Fibroblast of skin of right quadriceps (primary cell): Measurements from ENCODE around the gene AATK.

Source experiments
- DNase-seq: peaks from one replicate; pipeline ENCODE4 v3.0.0-alpha.2; 2013

Gene AATK, protein sequence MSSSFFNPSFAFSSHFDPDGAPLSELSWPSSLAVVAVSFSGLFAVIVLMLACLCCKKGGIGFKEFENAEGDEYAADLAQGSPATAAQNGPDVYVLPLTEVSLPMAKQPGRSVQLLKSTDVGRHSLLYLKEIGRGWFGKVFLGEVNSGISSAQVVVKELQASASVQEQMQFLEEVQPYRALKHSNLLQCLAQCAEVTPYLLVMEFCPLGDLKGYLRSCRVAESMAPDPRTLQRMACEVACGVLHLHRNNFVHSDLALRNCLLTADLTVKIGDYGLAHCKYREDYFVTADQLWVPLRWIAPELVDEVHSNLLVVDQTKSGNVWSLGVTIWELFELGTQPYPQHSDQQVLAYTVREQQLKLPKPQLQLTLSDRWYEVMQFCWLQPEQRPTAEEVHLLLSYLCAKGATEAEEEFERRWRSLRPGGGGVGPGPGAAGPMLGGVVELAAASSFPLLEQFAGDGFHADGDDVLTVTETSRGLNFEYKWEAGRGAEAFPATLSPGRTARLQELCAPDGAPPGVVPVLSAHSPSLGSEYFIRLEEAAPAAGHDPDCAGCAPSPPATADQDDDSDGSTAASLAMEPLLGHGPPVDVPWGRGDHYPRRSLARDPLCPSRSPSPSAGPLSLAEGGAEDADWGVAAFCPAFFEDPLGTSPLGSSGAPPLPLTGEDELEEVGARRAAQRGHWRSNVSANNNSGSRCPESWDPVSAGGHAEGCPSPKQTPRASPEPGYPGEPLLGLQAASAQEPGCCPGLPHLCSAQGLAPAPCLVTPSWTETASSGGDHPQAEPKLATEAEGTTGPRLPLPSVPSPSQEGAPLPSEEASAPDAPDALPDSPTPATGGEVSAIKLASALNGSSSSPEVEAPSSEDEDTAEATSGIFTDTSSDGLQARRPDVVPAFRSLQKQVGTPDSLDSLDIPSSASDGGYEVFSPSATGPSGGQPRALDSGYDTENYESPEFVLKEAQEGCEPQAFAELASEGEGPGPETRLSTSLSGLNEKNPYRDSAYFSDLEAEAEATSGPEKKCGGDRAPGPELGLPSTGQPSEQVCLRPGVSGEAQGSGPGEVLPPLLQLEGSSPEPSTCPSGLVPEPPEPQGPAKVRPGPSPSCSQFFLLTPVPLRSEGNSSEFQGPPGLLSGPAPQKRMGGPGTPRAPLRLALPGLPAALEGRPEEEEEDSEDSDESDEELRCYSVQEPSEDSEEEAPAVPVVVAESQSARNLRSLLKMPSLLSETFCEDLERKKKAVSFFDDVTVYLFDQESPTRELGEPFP (N-terminal part only)

DNA sequence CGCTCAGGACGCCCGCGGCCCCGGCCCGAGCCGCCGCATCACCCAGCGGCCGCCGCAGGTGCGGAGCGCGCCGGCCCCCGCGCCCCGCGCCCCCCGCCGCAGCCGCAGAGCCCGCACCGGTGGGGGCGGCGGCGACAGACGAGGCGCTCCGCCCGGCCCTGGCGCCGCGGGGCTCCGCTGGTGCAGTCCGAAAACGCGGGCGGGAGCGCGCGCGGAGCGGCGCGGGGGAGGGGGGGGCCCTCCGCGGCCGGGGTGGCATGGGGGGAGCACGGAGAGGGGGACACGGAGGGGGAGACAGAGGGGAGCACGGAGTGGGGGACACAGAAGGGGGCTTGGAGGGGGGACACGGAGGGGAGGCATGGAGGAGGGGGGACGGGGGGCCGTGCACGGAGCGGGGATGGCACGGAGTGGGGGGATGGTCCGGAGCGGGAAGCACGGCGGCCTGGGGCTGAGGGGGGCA lies at the start of gene AATK:
AATK (minus strand) TSS at position 189 of the 460 bp plus-strand sequence. CDS start 229 bp downstream, outside the sequence.
- DNase-seq: no peak

DNA sequence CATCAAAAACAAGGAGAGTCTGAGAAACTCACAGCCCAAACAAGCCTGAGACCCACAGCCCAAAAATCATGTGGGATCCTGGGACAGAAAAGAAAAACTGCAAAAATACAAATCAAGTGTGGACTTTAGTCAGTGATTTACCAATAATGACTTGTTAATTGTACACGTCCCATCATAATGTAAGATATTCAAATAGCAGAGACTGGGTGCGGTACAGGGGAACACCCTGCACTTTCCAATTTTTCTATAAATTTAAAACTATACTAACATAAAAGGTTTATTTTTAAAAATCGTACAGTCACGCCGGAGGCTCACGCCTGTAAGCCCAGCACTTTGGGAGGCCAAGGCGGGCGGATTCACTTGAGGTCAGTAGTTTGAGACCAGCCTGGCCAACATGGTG lies 48.0 kb upstream of the AATK start:
- no peak for DNase-seq

DNA sequence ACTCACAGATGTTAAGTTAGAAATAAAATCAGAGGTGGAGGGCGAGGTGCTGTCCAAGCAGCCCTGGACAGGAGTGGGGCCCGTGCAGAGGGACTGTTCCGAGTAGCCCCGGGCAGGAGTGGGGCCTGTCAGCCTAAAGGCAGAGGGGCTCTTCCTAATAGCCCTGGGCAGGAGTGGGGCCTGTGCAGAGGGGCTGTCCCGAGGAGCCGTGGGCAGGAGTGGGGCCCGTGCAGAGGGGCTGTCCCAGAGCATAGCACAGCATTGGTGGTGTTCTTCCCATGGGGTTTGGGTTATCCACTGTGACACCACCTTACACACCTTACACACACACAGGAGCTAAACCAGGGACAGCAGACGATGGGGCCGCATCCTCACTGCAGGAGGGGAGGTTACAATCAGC lies 46.3 kb upstream of the AATK start:
- DNase-seq: no peak

DNA sequence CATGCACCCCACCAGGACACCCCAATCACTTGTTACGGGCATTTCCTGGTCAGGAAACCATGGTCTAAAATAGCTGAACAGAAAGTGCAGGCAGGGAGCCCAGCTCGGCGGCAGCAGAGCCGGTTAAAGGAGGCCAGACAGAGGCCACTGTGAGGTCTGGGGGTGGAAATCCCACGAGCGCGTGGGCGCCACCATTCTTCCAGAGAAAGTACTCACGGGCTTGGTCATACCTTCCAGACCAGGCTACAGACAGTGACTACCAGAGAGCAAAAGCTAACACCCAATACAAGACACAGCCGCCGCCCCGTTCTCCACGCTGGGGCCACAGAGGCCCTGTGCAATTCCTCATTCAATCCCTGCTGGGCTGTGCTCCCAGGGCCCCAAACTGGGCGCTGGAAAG lies 44.8 kb upstream of the AATK start:
- no peak for DNase-seq

DNA sequence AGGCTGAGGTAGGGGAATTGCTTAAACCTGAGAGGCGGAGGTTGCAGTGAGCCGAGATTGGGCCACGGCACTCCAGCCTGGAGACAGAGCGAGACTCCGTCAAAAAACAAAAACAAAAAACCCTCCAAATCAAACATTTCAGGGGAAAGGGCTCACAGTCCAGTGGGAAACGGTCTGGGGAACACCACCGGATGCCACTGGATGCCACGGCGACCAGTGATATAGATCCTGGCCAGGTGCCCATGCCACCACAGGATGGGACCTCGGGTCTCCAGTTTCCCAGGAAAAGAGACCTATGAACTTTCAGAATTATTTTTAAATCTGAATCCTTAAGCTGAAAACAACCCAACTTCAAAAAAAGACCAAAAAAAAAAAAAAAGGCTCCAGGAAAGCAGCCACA lies 44.4 kb upstream of the AATK start:
- no peak for DNase-seq

DNA sequence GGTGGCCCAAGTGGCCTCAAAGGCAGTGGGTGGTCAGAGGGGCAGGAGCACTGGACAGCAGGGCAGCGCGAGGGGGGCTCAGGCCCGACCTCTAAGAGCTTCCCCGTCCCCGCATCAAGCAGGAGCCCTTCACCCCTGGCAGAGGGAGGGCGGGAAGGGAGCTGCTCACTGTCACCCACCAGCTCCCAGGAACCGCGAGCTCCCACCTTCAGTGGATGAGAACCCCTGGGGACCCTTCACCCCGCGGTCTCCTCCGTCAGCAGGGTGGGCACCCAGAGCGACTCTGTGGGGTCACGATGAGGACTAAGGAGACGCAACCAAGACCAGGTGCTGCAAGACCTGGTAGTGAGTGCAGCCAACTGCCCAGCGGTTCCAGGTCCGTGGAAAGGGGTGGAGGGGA lies 43.1 kb upstream of the AATK start:
- DNase-seq: no peak

DNA sequence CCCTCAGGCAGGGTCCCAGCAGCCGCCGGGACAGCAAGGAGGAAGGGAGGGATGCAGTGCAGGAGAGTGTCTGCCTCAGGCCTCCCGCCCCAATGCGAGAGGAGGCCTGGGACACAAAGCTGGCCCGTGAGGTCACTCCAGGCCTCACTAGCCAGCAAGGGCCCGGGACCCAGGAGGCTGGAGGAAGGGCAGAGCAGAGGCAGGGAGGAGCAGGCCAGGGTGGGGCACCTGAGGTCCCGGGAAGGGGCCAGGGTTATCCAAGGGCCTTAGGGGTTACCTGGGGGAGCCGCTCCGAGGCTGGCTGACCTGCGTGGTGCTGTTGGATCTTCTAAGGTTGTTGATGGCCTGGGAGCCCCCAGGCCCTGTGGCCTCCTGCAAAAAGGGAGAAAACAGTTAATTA lies 42.6 kb upstream of the AATK start:
- DNase-seq: no peak

DNA sequence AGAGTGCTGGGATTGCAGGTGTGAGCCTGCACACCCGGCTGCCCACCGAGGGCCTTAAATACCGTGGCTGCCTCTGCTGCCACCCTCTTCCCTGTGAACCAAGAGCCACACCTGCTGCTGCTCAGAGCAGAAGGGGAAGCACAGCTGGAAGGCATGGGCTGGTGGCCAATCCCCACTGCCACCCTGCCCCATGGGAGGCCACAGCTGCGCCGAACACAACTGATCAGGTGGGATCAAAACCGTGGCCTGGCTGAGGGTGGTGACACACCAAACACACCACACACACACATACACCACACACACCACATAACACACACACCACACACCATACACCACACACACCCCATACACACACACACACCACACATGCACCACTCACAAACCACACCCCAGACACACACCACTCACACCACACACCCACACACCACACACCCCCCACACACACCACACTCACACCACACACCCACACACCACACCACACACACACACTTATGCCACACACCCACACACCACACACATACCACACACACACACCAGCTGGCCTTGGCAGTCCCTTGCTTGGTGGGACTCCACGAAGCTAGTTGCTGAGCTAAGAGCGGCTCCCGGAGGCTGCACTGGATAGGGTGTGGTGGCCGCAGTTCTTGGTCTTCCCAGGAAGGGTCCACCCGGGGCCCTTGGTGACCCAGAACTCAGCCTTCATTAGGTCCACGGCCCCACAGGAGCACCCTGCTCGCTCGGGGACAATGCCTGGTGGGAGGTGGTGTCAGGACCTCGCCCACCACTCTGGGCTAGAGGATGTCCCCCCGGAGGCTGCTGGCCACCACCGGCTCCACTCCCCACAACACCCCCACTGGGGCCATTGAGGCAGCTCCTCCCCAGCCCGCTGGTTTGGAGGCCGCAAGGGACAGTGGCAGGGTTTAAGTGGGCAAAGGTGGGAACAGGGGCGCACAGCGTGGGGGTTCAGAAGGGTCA lies 41.9 kb upstream of the AATK start:
- DNase-seq: no peak

DNA sequence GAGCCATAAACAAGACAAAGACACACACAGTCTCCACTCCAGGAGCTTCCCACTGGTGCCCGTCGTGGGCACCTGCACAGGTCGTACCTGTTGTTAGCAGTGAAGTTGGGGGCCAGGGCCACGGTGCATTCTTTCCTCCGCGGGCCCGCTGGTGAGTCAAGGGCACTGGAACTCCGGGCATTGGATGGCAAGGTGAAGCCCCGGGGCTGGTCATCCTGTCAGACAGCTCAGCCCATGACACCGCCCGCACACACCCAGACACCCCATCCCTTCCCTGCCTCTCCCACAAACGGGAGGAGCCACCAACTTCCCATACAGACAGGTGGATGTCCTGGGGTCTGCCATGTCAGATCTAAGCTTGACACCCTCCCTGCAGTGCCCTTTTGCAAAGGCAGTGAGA lies 40.6 kb upstream of the AATK start:
- DNase-seq: no peak

DNA sequence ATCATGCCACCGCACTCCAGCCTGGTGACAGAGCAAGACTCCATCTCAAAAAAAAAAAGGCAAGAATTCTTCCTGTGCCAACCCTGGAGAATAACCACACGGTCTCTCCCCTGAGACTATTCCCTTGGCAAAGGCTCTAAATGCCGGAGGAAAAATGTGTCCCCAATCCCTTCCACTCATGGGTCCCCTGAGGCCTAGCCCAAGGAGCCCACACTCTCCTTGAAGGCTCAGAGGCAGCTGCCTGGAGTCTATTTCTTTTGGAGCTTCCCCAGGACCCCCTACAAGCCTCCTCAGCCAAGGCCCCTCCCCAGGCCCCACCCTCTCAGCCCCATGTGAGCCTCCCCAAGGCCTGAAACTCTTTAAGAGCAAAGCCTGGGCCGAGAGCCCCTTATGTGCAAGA lies 40.1 kb upstream of the AATK start:
- no peak for DNase-seq

DNA sequence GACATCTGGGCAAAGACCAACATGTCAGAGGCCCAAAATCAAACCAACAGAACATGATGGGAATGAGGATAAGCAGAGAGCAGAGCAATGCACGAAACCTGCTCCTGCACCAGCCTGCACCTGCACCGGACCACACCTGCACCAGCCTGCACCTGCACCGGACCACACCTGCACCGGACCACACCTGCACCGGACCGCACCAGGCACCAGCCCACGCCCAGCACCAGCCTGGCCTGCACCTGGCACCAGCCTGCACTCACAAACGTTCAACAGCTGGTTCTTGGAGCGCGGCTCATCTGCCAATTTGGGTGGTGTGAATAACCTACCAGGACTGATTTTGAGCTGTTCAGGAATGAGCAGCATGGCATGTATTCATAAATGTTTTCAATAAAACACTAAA lies 38.6 kb upstream of the AATK start:
- DNase-seq: no peak

DNA sequence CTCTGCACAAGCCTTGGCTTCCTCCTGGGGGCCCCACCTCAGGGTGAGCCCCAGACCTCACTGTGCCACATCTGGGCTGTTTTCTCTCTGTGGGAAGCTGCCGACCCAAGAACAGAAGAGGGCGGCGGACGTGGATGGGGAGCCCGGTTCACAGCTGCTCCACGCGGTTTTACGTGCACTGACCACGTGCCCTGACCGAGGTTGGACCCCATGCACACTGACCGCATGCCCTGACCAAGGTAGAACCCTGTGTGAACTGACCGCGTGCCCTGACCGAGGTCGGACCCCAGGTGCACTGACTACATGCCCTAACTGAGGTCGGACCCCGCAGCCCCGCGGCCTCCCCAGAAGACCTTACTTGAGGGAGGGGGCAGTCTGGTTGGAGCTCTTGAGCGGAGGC lies 37.1 kb upstream of the AATK start:
- DNase-seq: no peak

DNA sequence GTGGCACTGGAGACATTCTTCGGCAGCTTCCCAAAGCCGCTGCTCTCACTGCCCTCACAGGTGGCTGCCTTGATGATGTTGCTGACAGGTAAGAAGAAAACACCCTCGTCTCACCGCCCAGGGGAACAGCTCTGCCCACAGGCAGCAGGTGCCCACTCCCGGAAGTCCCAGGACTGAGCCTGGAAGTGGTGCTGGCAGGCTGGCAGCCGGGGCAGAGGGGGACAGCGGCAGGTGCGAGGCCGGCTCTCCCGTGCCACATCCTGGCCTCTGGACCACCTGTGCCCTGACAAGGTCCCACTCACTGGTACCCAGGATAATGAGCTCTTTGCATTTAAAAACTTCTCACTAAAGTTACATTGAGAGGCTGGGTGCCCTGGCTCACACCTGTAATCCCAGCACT lies 36.3 kb upstream of the AATK start:
- no peak for DNase-seq

DNA sequence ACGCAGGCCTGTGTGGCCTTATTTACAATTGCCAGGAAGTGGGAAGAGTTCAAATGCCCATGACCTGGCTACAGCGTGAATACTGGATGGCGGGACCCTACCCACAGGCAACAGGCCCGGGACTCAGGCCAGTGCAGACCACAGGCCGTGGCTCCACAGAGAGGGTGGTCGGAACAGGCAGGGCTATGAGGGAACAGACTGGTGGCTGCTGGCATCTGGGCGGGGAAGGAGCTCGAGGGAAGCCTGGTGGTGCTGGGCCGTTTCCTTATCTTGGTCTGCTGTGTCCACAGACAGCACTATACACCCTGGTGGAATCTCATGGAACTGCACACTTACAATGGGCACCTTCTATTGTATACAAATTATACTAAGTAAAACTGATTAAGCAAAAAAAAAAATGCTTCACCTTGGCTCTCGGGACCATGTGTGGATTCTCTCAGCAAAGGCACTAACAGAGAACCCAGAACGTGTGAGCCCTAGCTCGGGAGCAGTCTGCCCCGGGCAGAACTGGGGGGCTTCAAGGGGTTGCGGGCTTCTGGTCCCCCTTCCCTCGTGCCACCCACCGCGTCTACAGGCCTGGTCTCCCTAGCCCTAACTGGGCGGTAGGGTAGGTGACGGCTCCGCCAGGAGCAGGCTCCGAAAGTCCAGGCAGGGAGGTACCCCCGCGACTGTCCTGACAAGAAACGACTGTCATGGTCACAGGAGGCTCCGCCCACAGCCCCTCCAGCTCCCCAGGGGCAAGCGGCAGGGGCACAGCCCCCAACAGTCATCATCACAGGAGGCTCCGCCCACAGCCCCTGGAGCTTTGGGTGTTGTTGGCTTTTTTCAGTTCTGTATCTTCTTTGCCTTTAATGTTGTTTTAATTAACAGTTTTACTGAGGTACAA lies 34.9 kb upstream of the AATK start:
- DNase-seq: peak; percentile 45

DNA sequence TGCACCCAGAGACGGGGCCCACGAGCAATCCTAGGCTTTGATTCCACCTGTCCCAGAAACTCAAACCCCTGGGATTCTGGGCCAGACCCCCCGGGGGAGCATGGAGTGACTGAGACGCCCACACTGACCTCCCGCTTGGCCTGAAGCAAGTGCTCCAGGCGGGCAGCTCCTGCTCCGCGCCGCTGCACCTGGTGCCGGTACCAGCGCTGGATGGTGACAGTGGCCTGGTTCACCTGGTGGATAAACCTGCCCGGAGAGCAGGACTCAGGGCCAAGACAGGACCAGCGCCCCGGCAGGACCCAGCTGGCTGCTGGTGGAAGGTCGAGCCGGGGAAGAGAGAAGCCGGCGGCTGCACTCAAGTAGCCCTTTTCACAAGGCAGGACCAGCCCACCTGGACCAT lies 34.2 kb upstream of the AATK start:
- no peak for DNase-seq

DNA sequence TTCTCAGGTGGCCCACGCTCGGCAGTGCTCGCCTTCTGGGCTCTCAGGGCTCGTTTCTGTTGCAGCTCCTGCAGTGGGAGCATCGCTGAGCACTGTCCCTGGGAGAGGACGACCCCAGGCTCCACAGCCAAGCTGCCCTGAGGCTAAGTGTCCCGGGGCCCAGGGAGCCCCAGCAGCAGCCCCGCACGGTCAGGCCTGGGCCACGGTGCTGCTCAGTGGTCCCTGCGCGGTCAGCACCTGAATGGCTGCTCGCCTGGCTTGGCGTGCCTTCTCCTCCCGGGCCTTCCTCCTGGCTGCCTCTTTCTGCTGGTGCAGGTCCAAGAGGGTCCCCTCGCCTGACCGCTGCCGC lies 33.4 kb upstream of the AATK start:
- DNase-seq: no peak

DNA sequence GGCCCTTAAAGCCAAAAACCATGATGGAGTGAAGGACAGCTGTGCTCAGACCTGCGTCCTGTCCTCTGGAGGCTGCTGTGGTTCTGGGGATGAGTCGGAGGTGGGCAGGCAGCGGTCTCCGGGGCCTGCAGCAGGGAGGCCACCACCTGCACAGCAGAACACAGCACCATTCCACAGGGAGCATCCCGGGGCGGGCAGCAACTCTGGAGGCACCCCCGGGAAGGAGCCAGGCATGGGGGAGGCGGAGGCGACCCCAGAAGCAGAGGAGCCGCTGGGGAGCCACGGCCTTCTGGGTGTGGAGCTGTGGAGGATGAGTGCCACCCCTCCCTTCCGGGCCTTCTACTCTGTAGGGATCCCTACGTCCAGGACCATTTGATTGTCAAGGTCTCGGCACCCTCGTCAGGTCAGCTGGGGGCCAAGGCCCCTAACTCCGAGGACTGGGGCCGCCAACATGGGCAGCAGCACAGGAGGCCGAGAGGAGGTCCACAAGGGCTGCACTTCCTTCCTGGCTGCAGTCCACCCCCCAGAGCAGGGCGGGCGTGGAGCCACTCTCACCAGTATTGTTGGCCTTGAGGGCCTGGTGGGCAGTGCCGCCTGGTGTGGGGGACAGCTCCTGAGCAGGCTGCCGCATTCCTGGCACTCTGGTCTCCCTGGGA lies 32.9 kb upstream of the AATK start:
- no peak for DNase-seq

DNA sequence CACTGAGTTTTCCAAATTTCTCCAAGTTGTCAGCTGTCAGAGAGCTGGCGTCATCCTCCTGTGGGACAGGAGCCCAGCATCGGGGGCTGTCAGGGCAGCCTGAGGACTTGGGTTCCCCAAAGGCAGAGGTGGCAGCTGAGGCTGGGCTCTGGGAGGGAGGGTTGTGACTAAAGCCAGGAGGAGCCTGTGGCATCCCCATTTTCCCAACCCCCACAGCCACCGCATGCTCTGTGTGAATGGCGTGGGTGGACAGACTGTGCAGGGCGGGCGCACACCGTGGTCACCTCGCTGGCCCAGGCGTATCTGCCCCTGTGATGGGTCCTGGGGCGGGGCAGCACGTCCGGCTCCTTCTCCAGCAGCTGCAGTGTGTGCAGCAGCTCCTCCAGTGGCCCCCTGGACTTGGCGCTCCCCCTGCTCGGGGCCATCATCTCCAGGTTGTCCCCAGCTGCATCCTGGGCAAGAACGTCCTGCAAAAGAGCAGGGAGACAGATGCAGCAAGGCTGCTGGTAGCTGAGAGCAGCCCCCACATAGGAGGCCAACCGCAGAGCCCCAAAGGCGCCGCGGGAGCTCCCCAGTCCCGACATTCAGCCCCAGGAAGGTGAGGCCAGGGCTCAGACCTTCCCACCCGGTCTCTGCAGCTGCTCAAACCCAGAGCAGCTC lies 31.9 kb upstream of the AATK start:
- no peak for DNase-seq

DNA sequence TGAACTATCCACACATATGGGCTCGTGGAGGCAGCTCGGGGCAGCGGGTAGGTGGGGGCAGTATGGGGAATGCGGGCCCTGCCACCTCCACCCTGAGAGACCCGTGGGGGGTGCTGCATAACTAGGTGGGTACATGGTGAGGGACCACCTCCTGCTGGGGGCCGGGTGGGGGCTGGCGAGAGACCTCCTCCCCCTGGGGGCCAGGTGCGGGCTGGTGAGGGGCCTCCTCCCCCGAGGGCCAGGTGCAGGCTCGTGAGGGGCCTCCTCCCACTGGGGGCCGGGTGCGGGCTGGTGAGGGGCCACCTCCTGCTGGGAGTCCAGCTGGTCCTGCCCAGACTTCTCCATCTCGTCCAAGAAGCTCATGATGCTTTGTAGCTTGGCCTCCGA lies 31.4 kb upstream of the AATK start:
- no peak for DNase-seq
